ENCODE data around the gene ASIC2. TPM values are rescaled to one million over a fixed set of nuclear protein-coding genes. Genes with fewer than 3 reads are reported as not detected.

Gene ASIC2
- total RNA-seq, 2 experiments from 2014 or later: not detected

DNA sequence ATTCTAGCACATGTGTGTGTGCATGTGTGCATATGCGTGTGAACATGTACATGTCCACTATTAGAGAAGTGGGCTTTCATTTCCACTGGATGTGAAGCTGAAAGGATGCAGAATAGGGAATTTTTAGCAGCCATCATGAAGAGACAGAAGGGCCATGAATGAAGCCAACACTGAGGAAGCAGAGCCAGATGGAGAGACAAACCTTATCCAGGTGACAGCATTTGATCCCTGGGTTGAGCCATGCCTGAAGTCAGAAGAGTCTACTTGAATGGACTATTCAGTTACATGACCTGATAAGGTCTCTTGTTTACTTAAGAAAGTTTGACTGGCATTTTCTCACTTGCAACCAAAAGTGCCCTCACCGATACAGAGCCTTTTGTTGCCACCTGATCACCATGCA, 88.4 kb downstream of the ASIC2 start:
- Histone ChIP-seq H3K9me3 (ENCODE audit: control insufficient read depth in 1 of 2, insufficient read depth in 1 of 2, low read length in 2 of 2) (no peaks in the 10 kb centered on the region), H3K4me1 (ENCODE audit: insufficient read depth, low read length) (no peaks in the 10 kb centered on the region), H3K27me3 (ENCODE audit: control insufficient read depth in 1 of 2, insufficient read depth in 2 of 2, low read length in 2 of 2) (no peaks in the 10 kb centered on the region), H3K4me3 (ENCODE audit: low read length) (no peak overlapping the region), H3K27ac (ENCODE audit: low read depth in 1 of 2, low read length in 2 of 2) (no peak overlapping the region), H3K36me3 (ENCODE audit: insufficient read depth, low read length) (no peaks in the 10 kb centered on the region)
- Mint-ChIP-seq H3K27ac (no peak overlapping the region), H3K9me3 (no peaks in the 10 kb centered on the region), H3K4me1 (ENCODE audit: low read depth) (no peaks in the 10 kb centered on the region), H3K36me3 (ENCODE audit: low read depth) (no peaks in the 10 kb centered on the region), H3K27me3 (peaks cover 29% of the 10 kb centered on the region), H3K4me3 (no peak overlapping the region)
- ATAC-seq (ENCODE audit: poor library complexity) (no peak), DNase-seq (no peak)
- TF ChIP-seq CTCF (IDR thresholded peaks at IDR 0.05): no peak
- intact Hi-C loops (cut with DNase I, micrococcal nuclease): no loop called here
- CTCF ChIA-PET: no interaction called here
- POLR2A ChIA-PET: no interaction called here

- no peaks in the 10 kb centered on the region for H3K4me1 ChIP-seq (ENCODE audit: insufficient read depth, low read length)
- ATAC-seq (ENCODE audit: poor library complexity) (no peak), DNase-seq (no peak)
- no peaks in the 10 kb centered on the region for H3K27me3 ChIP-seq (ENCODE audit: control insufficient read depth in 1 of 2, insufficient read depth in 2 of 2, low read length in 2 of 2)
- Mint-ChIP-seq H3K4me3 (no peak overlapping the region), H3K27me3 (peaks cover 25% of the 10 kb centered on the region), H3K36me3 (ENCODE audit: low read depth) (no peaks in the 10 kb centered on the region), H3K4me1 (ENCODE audit: low read depth) (no peaks in the 10 kb centered on the region), H3K27ac (no peak overlapping the region), H3K9me3 (no peaks in the 10 kb centered on the region)
- H3K36me3 ChIP-seq (ENCODE audit: insufficient read depth, low read length): no peaks in the 10 kb centered on the region
- no peaks in the 10 kb centered on the region for H3K9me3 ChIP-seq (ENCODE audit: control insufficient read depth in 1 of 2, insufficient read depth in 1 of 2, low read length in 2 of 2)
- CTCF ChIA-PET: no interaction called here
- no peak overlapping the region for H3K4me3 ChIP-seq (ENCODE audit: low read length)
- no peak for TF ChIP-seq CTCF (IDR thresholded peaks at IDR 0.05)
- intact Hi-C loops (cut with DNase I, micrococcal nuclease): no loop called here
- POLR2A ChIA-PET: no interaction called here
- no peak overlapping the region for H3K27ac ChIP-seq (ENCODE audit: low read depth in 1 of 2, low read length in 2 of 2)
Measured at GRCh38 chr17:33204156-33204555, 88.9 kb downstream of the ASIC2 start.

DNA sequence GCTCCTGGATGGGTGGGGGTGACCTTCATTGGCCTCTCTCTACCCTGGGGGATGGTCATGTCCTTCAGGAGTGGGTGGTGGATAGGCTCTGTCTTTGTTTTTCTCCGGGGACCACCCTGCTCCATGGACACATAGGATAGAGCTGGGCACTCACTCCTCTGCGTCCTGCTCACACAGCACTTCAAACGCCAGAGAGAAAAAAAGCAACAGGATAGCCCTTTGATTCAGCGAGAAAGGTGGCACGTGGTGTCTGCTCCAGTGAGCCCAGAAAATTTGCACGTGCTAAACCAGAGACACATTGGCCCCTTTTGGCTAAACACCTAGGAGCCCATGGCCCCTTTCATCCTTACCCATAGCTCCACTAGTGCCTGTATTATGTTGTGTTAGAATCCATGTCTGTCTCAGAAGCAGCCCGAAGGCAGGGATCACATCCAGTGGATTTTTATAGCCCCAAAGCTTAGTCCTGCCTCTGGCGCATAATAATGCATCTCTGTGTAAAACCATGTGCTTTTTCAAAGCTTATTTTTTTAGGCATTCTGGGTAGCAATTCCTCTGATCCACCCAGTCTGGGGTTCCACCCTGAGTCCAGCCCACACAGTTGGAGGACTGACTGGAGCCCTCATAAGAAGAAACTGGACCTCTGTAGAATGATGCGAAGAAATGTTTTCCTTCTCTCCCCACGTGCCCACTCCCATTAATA, 90.1 kb downstream of the ASIC2 start:
- H3K4me1 ChIP-seq (ENCODE audit: insufficient read depth, low read length): no peaks in the 10 kb centered on the region
- no peak for DNase-seq
- POLR2A ChIA-PET: no interaction called here
- no peak for TF ChIP-seq CTCF (IDR thresholded peaks at IDR 0.05)
- H3K4me3 ChIP-seq (ENCODE audit: low read length): no peak overlapping the region
- Mint-ChIP-seq H3K27me3 (peaks cover 25% of the 10 kb centered on the region), H3K36me3 (ENCODE audit: low read depth) (no peaks in the 10 kb centered on the region), H3K27ac (no peak overlapping the region), H3K4me1 (ENCODE audit: low read depth) (no peaks in the 10 kb centered on the region), H3K4me3 (no peak overlapping the region), H3K9me3 (no peaks in the 10 kb centered on the region)
- no peaks in the 10 kb centered on the region for H3K27me3 ChIP-seq (ENCODE audit: control insufficient read depth in 1 of 2, insufficient read depth in 2 of 2, low read length in 2 of 2)
- no peak for ATAC-seq (ENCODE audit: poor library complexity)
- intact Hi-C loops (cut with DNase I, micrococcal nuclease): no loop called here
- CTCF ChIA-PET: no interaction called here
- no peak overlapping the region for H3K27ac ChIP-seq (ENCODE audit: low read depth in 1 of 2, low read length in 2 of 2)
- no peaks in the 10 kb centered on the region for H3K9me3 ChIP-seq (ENCODE audit: control insufficient read depth in 1 of 2, insufficient read depth in 1 of 2, low read length in 2 of 2)
- no peaks in the 10 kb centered on the region for H3K36me3 ChIP-seq (ENCODE audit: insufficient read depth, low read length)

Data from CD4-positive, alpha-beta T cell (primary cell).